IPS-11a (cell line): ENCODE measurements around the gene SPSB1.
A peak's percentile ranks its signal among the peaks of the same experiment; 100 is the strongest.

Source experiments
- H3K4me3 ChIP-seq: one replicate; pipeline ENCODE4 v1.5.1; 2013; ENCODE audit warnings: low read depth, low read length, control low read depth

The SPSB1 gene

GRCh38 chr1:9292361-9293240 is at the start of gene SPSB1:
TSS of gene SPSB1 (plus strand) at chr1:9292894. CDS start at chr1:9355892, 62,998 bp downstream.
- H3K4me3 ChIP-seq: peak within 1 kb of the TSS; percentile 65

DNA sequence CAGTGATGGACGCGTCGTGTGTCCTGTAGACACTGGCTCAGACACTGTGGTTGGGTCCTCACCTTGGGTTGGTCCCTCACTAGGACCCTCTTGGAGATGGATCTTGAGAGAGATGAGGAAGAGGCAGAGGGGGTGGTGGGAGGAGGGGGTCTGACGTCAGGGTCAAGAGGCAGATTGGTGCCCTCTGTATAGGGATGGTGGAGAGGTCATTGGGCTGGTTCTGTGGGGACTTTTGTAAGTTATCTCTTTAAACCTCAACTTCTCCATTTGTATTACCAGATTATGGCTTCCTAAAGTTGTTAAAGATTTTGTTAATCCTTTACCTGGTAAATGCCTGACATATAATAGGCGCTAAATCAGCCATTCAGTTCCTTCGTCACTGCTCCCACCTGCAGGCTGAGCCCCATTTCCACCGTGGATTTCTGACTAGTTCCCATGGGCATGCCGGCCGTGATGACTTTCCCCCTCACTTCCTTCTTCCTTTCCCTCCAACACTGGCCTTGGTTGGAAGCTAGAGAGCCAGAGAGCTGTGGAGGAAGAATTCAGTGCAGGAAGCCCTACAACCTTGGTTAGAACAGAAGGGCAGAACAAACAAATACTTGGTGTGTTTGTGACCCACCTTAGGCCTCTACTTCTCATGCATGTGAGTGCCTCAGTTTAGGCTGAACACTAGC is 49.5 kb upstream of the SPSB1 start:
- H3K4me3 ChIP-seq: no peak overlapping the region

DNA sequence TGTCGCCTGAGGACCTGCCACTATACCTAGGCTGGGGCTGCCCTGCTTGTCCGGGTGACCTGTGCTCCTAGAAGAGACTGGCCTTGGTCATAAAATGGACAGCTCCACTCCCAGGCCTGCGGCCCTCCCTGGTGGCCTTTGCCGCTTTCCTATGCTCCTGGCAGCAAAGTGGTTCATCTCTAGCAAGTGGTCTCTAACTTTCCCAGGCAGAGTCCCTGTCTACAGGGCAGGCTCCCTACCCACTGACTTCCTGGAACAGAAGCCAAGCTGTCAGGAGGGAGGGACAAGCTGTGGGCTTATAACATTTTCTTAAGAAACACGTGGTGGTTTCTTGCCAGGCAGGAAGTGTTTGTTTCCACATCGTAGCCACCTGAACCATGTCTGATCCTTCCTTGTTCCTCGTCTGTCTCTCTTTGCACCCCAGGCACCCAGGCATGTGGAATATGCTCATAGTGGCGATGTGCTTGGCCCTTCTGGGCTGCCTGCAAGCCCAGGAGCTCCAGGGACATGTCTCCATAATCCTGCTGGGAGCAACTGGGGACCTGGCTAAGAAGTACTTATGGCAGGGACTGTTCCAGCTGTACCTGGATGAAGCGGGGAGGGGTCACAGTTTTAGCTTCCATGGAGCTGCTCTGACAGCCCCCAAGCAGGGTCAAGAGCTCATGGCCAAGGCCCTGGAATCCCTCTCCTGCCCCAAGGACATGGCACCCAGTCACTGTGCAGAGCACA is 48.0 kb upstream of the SPSB1 start:
- H3K4me3 ChIP-seq: no peak overlapping the region

DNA sequence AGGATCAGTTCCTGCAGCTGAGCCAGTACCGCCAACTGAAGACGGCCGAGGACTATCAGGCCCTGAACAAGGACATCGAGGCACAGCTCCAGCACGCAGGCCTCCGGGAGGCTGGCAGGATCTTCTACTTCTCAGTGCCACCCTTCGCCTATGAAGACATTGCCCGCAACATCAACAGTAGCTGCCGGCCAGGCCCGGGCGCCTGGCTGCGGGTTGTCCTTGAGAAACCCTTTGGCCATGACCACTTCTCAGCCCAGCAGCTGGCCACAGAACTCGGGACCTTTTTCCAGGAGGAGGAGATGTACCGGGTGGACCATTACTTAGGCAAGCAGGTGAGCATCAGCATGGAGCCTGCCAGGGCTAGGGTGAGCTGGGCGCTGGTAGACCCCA is 47.5 kb upstream of the SPSB1 start:
- H3K4me3 ChIP-seq: no peak overlapping the region

DNA sequence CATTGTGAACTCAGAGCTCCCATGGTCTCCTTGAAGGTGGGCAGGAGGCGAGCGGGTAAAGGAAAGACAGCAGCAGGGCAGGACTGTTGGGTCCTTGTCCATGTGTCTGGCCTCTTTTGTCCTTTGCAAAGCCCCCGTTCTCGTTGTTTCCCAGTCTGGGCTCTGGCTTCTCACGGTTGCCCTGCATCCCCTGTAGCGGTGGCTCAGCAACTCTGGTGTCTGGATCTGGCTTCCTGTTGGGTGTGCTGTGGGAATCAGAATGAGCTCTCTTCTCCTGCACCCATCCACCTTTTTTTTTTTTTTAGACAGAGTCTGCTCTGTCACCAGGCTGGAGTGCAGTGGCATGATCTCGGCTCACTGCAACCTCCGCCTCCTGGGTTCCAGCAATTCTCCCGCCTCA is 47.0 kb upstream of the SPSB1 start:
- H3K4me3 ChIP-seq: no peak overlapping the region

- H3K4me3 ChIP-seq: no peak overlapping the region
These were observed 46.5 kb upstream of the SPSB1 start for GRCh38 chr1:9246215-9246614.

- H3K4me3 ChIP-seq: no peak overlapping the region
These were observed 45.6 kb upstream of the SPSB1 start for GRCh38 chr1:9246841-9247785.

GRCh38 chr1:9247894-9248293 is 44.8 kb upstream of the SPSB1 start:
- H3K4me3 ChIP-seq: no peak overlapping the region

DNA sequence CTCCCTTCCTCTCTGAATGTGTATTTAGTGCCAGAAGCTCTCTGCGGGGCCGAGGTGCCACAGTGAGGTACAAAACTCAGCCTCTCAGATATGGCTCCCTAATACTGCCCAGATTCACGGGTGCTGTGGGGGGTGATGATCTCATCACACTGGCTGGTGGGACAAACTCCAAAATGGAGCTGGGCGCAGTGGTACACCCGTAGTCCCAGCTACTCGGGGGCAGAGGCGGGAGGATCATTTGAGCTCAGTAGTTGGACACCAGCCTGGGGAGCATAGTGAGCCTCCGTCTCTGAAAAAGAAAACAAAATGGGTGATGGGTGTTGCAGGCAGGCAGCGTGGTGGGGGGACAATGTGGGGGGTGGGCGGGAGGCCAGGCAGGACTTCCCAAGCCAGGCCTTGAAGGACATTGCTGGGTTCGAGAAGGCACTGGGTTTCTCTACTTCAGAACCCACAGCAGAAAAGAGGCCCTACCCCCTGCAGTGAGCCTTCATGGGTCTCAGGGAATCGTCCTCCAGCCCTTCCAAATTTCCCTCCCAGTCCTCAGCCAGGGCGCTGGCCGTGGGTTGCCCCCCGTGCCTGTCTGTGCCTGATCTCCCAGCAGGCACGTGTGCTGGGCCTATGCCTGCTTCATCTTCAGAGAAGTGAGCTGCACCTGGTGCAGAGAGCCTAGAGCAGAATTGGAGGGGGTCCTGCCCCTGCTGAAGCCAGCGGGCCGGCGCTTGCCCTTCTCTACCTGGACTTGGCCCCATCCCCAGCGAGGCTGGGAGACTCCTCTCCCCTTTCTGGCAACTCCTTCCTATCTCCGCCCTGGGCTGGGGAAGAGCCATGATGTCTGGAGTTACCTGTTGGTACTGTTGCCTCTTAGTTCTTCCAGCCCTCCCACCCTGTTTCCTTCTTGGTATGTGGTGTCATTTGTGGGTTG is 44.1 kb upstream of the SPSB1 start:
- no peak overlapping the region for H3K4me3 ChIP-seq

DNA sequence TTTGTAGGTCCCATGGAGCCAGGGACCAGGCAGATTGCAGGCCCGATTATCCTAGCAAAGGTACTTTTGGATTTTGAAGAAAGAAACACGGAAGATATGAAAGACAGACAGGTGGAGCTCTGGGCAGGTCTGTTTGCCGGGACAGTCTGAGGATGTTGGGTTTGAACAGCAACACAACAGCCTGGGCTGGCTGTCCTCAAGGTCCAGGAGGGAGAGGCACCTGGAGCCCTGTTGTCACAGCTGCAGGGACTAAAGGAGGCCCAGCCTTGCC is 43.5 kb upstream of the SPSB1 start:
- H3K4me3 ChIP-seq: no peak overlapping the region

- H3K4me3 ChIP-seq: no peak overlapping the region
These were observed 42.9 kb upstream of the SPSB1 start for GRCh38 chr1:9249534-9250410.

DNA sequence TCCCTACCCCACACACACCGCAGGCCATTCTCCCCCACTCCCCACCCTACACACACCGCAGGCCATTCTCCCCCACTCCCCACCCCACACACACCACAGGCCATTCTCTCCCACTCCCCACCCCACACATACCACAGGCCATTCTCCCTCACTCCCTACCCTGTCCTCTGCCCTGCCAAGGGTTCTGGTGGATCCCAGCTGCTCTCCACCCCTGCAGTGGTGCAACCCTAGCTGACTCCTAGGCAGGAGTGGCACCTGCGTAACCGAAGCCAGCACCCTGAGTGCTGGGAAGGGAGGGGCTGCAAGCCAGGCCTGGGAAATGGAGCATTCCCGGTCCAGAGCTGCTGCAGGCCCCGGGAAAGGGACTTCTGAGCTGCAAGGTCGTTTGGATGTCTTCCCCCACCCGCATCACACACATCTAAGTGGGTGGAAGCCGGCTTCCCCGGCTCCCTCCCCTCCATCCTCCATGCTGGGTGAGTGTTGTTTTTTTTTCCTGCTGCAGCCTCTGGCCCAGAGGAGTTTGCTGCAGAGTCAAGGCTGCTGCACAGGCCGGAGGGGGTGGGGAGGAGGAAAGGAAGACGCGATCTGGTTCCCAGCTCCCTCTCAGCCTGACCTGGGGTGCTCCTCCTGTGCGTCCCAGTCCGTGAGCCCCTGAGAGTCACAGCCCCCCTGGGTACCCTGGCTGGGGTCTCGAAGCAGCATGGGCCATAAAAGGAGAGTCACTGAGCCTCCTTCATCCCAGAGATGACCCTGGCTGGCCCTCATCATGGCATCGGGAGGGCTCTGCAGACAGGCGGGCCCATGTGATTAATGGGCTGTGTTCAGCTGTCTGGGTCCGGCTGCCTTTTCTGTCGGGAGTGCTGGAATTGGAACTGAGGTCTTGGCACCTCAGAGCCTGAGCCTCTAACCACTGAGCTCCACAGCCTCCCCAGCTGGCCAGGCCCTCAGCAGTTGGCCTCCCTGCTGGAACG is 42.0 kb upstream of the SPSB1 start:
- H3K4me3 ChIP-seq: no peak overlapping the region

GRCh38 chr1:9251501-9251900 is 41.2 kb upstream of the SPSB1 start:
- H3K4me3 ChIP-seq: no peak overlapping the region

DNA sequence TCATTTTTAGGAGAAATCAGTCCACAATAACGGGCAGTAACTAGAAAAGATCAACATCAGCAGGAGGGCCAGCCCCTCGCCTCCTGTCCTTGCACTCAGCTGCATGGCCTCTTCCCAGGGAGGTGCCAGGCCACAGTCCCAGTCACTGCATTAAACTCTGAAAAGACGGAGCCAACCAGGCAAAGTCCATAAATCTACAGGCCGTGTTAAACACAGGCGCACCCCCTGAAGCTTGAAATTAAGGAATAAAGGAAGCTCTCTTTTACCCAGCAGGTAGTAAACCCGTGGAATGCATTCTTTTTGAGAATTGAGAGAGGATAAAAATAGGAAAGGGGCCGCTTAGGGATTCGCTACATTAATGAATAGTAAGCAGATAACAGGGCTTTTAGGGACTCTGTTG is 39.7 kb upstream of the SPSB1 start:
- no peak overlapping the region for H3K4me3 ChIP-seq

GRCh38 chr1:9253453-9254105 is 39.1 kb upstream of the SPSB1 start:
- H3K4me3 ChIP-seq: no peak overlapping the region

GRCh38 chr1:9256332-9256731 is 36.4 kb upstream of the SPSB1 start:
- no peak overlapping the region for H3K4me3 ChIP-seq

GRCh38 chr1:9257851-9258250 is 34.8 kb upstream of the SPSB1 start:
- no peak overlapping the region for H3K4me3 ChIP-seq
